Loucy (cell line): ENCODE results near the gene BCAR3.

Experiments used
- H2AFZ ChIP-seq: fragments of 200-600 bp; sonication (generic); 2 replicates; pipeline ENCODE4 v1.6.0; 2016; ENCODE audit warnings: antibody characterized with exemption, mild to moderate bottlenecking, low read length, moderate library complexity
- H3F3A ChIP-seq: fragments of 200-600 bp; 2 replicates; pipeline ENCODE4 v1.6.0; 2016; ENCODE audit warnings: antibody characterized with exemption, low read depth, mild to moderate bottlenecking
- H3K27me3 ChIP-seq: fragments of 200-600 bp; sonication (generic); 2 replicates; pipeline ENCODE4 v1.6.1; 2014; ENCODE audit warnings: low read length, mild to moderate bottlenecking; ENCODE audit not compliant: insufficient read depth, poor library complexity, severe bottlenecking
- H3K36me3 ChIP-seq: fragments of 200-600 bp; sonication (generic); 2 replicates; pipeline ENCODE4 v1.6.1; 2016; ENCODE audit warnings: low read length; ENCODE audit not compliant: insufficient read depth
- H3K4me1 ChIP-seq: fragments of 200-600 bp; sonication (generic); 2 replicates; pipeline ENCODE4 v1.5.1; 2014; ENCODE audit warnings: low read length, mild to moderate bottlenecking; ENCODE audit not compliant: insufficient read depth, poor library complexity, severe bottlenecking
- H3K4me2 ChIP-seq: fragments of 200-600 bp; sonication (generic); 2 replicates; pipeline ENCODE4 v1.6.0; 2014; ENCODE audit warnings: antibody characterized with exemption, low read length, low read depth, mild to moderate bottlenecking; ENCODE audit not compliant: poor library complexity, severe bottlenecking
- H3K4me3 ChIP-seq: fragments of 200-600 bp; sonication (generic); 2 replicates; pipeline ENCODE4 v1.5.1; 2014; ENCODE audit warnings: low read length, mild to moderate bottlenecking, mixed read lengths; ENCODE audit not compliant: poor library complexity, severe bottlenecking
- H3K79me2 ChIP-seq: fragments of 200-600 bp; sonication (generic); 2 replicates; pipeline ENCODE4 v1.6.1; 2014; ENCODE audit warnings: low read length; ENCODE audit not compliant: insufficient read depth
- H3K9ac ChIP-seq: fragments of 200-600 bp; sonication (generic); 2 replicates; pipeline ENCODE4 v1.6.0; 2014; ENCODE audit warnings: mild to moderate bottlenecking, low read depth, low read length, moderate library complexity; ENCODE audit not compliant: poor library complexity, severe bottlenecking
- H3K9me2 ChIP-seq: fragments of 200-600 bp; sonication (generic); replicated peaks from 2 replicates; pipeline ENCODE4 v1.6.1; 2016; ENCODE audit warnings: low read depth, low read length, mixed read lengths
- H3K9me3 ChIP-seq: fragments of 200-600 bp; sonication (generic); 2 replicates; pipeline ENCODE4 v1.6.1; 2014; ENCODE audit warnings: mild to moderate bottlenecking, antibody characterized with exemption, low read length, low read depth; ENCODE audit not compliant: insufficient read depth
- H4K20me1 ChIP-seq: fragments of 200-600 bp; sonication (generic); 2 replicates; pipeline ENCODE4 v1.6.0; 2014; ENCODE audit warnings: antibody characterized with exemption, low read length, mild to moderate bottlenecking; ENCODE audit not compliant: insufficient read depth, poor library complexity, severe bottlenecking
- CTCF ChIP-seq: fragments of 200-600 bp; sonication (generic); conservative IDR thresholded peaks from 2 replicates; pipeline ENCODE4 v1.5.1; 2014; ENCODE audit warnings: mild to moderate bottlenecking, antibody characterized with exemption, low read length
- EZH2phosphoT487 ChIP-seq: fragments of 200-600 bp; IDR thresholded peaks from 2 replicates; pipeline ENCODE4 v1.6.1; 2018; ENCODE audit warnings: antibody characterized with exemption, mild to moderate bottlenecking, moderate library complexity, borderline replicate concordance

BCAR3 gene

DNA sequence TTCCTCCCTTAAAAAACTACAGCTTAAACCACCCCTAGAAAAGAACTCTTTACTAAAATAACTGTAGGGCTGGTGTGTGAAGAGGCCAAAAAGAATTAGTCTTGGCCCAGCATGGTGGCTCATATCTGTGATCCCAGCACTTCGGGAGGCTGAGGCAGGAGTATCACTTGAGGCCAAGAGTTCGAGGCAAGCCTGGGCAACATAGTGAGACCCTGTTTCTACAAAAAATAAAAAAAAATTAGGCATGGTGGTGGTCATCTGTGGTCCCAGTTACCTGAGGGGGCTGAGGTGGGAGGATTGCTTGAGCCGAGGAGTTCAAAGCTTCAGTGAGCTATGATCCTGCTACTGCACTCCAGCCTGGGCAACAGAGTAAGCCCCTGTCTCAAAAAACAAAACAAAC is 44.9 kb downstream of the BCAR3 start:
- no peaks in the 10 kb centered on the region for H3K27me3 ChIP-seq
- H2AFZ ChIP-seq = no peak overlapping the region
- no peaks in the 10 kb centered on the region for H3K4me1 ChIP-seq
- no peak overlapping the region for H3K4me3 ChIP-seq
- no peak overlapping the region for H3K4me2 ChIP-seq
- TF ChIP-seq CTCF = no peak
- no peak for TF ChIP-seq EZH2phosphoT487
- no peaks in the 10 kb centered on the region for H3K79me2 ChIP-seq
- H3K9me2 ChIP-seq = no peaks in the 10 kb centered on the region
- H3K36me3 ChIP-seq = no peaks in the 10 kb centered on the region
- H3K9me3 ChIP-seq = no peaks in the 10 kb centered on the region
- no peaks in the 10 kb centered on the region for H3F3A ChIP-seq
- no peak overlapping the region for H3K9ac ChIP-seq
- no peaks in the 10 kb centered on the region for H4K20me1 ChIP-seq

DNA sequence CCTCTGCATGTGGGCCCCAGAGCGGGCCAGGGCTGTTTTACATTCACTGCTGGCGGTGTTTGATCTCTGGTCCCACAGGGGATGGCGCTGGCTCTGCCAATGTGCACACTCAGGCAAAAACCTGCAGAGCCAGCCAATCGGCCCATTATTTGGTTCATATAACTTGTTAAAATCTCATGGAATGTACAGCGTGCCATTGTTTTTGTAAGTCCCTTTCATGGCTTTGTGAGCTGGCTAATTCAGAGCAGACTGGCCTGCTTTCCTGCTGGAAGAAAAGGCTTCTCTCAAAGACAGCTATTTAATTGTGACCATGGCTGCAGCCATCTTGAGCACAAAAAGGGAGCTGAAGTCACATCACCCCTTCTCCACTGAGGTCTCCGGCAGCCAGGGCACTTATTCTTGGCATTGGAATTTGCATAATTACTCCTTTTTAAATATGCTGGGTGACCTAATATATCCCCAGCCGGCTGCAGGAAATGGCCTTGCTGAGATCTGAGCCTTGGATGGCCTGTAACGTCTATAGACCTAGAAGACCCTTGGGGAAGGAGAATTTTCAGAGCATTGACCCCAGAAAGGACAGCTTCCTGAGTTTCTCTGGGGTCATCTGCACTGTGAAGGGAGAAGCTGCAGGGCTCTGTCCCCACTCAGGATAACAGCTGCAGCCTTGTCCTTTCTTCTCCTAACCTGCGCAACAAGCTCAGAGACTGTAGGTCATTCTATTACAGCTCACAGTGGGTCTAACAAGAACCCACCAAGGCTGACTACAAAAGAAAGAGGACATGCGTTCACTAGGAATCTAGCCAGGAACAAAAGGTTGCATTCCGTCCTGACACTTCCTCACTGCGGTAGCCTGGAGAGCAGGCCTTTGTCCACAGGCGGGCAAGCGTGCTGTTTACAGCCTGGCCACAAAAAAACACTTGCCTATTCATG is 45.8 kb downstream of the BCAR3 start:
- Histone ChIP-seq H2AFZ (no peak overlapping the region), H3K36me3 (no peaks in the 10 kb centered on the region), H3F3A (no peaks in the 10 kb centered on the region), H4K20me1 (no peaks in the 10 kb centered on the region), H3K4me2 (no peak overlapping the region), H3K9ac (no peak overlapping the region), H3K4me1 (no peaks in the 10 kb centered on the region), H3K9me3 (no peaks in the 10 kb centered on the region), H3K9me2 (no peaks in the 10 kb centered on the region), H3K4me3 (no peak overlapping the region), H3K27me3 (no peaks in the 10 kb centered on the region), H3K79me2 (no peaks in the 10 kb centered on the region)
- TF ChIP-seq CTCF (no peak), EZH2phosphoT487 (no peak)

DNA sequence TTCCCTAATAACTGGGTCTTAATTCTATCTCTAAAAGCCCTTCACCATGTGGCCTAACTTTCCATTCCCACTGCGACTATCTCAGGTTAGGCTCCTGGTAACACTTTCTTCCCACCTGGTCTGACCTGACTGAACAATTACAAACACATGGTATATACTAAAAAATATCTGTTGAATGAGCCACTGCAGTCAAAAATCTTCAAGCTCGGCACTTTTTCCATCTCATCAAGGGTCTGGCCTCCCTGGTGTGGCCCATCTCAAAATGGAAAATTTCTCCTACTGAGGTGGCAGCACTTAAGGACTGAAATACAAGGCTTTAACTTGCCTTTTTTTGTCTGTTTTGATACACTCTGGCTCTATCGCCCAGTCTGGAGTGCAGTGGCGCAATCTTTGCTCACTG is 48.3 kb downstream of the BCAR3 start:
- no peaks in the 10 kb centered on the region for H3F3A ChIP-seq
- H3K79me2 ChIP-seq = no peaks in the 10 kb centered on the region

More for the DNA sequence above, 48.3 kb downstream of the BCAR3 start:
- no peak overlapping the region for H2AFZ ChIP-seq
- H3K4me3 ChIP-seq = no peak overlapping the region
- no peaks in the 10 kb centered on the region for H3K27me3 ChIP-seq
- H3K9me2 ChIP-seq = no peaks in the 10 kb centered on the region
- no peaks in the 10 kb centered on the region for H3K36me3 ChIP-seq
- no peaks in the 10 kb centered on the region for H4K20me1 ChIP-seq
- no peak overlapping the region for H3K4me2 ChIP-seq
- TF ChIP-seq CTCF (no peak), EZH2phosphoT487 (no peak)
- H3K9me3 ChIP-seq = no peaks in the 10 kb centered on the region
- no peak overlapping the region for H3K9ac ChIP-seq
- H3K4me1 ChIP-seq = no peaks in the 10 kb centered on the region
